NCI-H460 (cell line): Measurements from ENCODE around the gene NENF. TPM values are rescaled to one million over a fixed set of nuclear protein-coding genes. Genes with fewer than 3 reads are reported as not detected.
"Not testable (repeated sequence)": the region's sequence is repeated elsewhere in the genome, so short reads cannot be mapped to it uniquely, and the experiment has no call there.

Source experiments
- DNase-seq: peaks from one replicate; pipeline ENCODE4 v3.0.0-alpha.2; 2016; ENCODE audit warnings: low read depth; ENCODE audit errors: extremely low read depth
- polyA plus RNA-seq: library from polyadenylated mRNA; depleted of rRNA; stranded (reverse); fragments of >200 nt; gene quantifications from 2 replicates; pipeline ENCODE4 v1.2.3, GENCODE V29; 2014; cell fraction: nucleus; rRNA removed
- total RNA-seq: library from RNA; depleted of rRNA; stranded (reverse); fragments of >200 nt; shearing (Covaris generic); gene quantifications from 2 replicates; pipeline ENCODE4 v1.2.3, GENCODE V29; 2014; rRNA removed

NENF gene
- total RNA-seq = 101 and 137 TPM in 2 replicates
- polyA plus RNA-seq = 41.7 and 203 TPM in 2 replicates

GRCh38 chr1:212432661-212433576 lies at the start of gene NENF:
NENF (plus strand) TSS chr1:212432920; CDS start chr1:212432944, 24 bp downstream.
- DNase-seq = peak; percentile 84

- DNase-seq = no peak
These were observed 46.7 kb upstream of the NENF start for GRCh38 chr1:212386029-212386428.

GRCh38 chr1:212388985-212389716 lies 43.6 kb upstream of the NENF start:
- DNase-seq = no peak

- DNase-seq = not testable (repeated sequence)
These were observed 36.9 kb upstream of the NENF start for GRCh38 chr1:212395678-212396437.

GRCh38 chr1:212396638-212397037 lies 36.1 kb upstream of the NENF start:
- no peak for DNase-seq

GRCh38 chr1:212397171-212397570 lies 35.5 kb upstream of the NENF start:
- DNase-seq = no peak

GRCh38 chr1:212401042-212401441 lies 31.7 kb upstream of the NENF start:
- no peak for DNase-seq

GRCh38 chr1:212401838-212402582 lies 30.7 kb upstream of the NENF start:
- peak; percentile 72 for DNase-seq

GRCh38 chr1:212402666-212403321 lies 29.9 kb upstream of the NENF start:
- DNase-seq = no peak

- DNase-seq = no peak
These were observed 22.4 kb upstream of the NENF start for GRCh38 chr1:212410231-212410820.

GRCh38 chr1:212412374-212412773 lies 20.3 kb upstream of the NENF start:
- DNase-seq = no peak

GRCh38 chr1:212413902-212414327 lies 18.8 kb upstream of the NENF start:
- DNase-seq = no peak

GRCh38 chr1:212414328-212415106 lies 18.2 kb upstream of the NENF start, which contains the start of gene PACC1:
PACC1 (minus strand) TSS chr1:212414886; CDS start chr1:212414757, 129 bp downstream.
- peak; percentile 89 for DNase-seq

GRCh38 chr1:212415107-212415841 lies 17.4 kb upstream of the NENF start:
- no peak for DNase-seq

- DNase-seq = no peak
These were observed 11.6 kb upstream of the NENF start for GRCh38 chr1:212421165-212421564.

- no peak for DNase-seq
These were observed 8.8 kb upstream of the NENF start for GRCh38 chr1:212423879-212424278.

- DNase-seq = no peak
These were observed 4.2 kb upstream of the NENF start for GRCh38 chr1:212428496-212428895.

- DNase-seq = no peak
These were observed 2.3 kb upstream of the NENF start for GRCh38 chr1:212430416-212430815.
